DOHH2 (cell line): ENCODE measurements around the gene NEK3.

Source experiments
- CTCF ChIP-seq: fragments of 200-600 bp; sonication (generic); IDR thresholded peaks from one replicate; pipeline ENCODE4 v1.5.1; 2014; ENCODE audit warnings: antibody characterized with exemption, mild to moderate bottlenecking, low read depth, low read length; ENCODE audit not compliant: poor library complexity, severe bottlenecking
- EZH2phosphoT487 ChIP-seq: fragments of 200-600 bp; sonication (generic); IDR thresholded peaks from 2 replicates; pipeline ENCODE4 v1.6.1; 2017; ENCODE audit warnings: borderline replicate concordance, mild to moderate bottlenecking, antibody characterized with exemption, low read length, moderate library complexity, mixed read lengths

- TF ChIP-seq CTCF (no peak), EZH2phosphoT487 (no peak)
Measured at GRCh38 chr13:52112591-52112990, 46.8 kb downstream of the NEK3 start.
